Liver (tissue), 9 donors: ENCODE results near the gene SURF2. TPM values are rescaled to one million over a fixed set of nuclear protein-coding genes. Genes with fewer than 3 reads are reported as not detected.

Experiments
- DNase-seq: peaks from one replicate; pipeline ENCODE4 v3.0.0-alpha.2; 2017; ENCODE audit warnings: low spot score
- H3K27ac ChIP-seq, 2 donors: one replicate each; pipeline ENCODE4 v1.7.0; 2013; ENCODE audit warnings: inconsistent platforms in 2 of 2, low read length in 2 of 2, control low read depth in 1 of 2, low read depth in 1 of 2, mild to moderate bottlenecking in 1 of 2
- H3K27me3 ChIP-seq, 4 donors: one replicate each; pipeline versions ENCODE4 v1.6.1 to v1.7.0; 2013; ENCODE audit warnings: low read length in 3 of 4, inconsistent platforms in 1 of 4, mild to moderate bottlenecking in 1 of 4, moderate library complexity in 1 of 4; ENCODE audit not compliant: control insufficient read depth in 4 of 4, insufficient read depth in 4 of 4
- H3K36me3 ChIP-seq, 4 donors: one replicate each; pipeline versions ENCODE4 v1.6.1 to v1.7.0; 2013; ENCODE audit warnings: low read length in 3 of 4, mild to moderate bottlenecking in 3 of 4, low read depth in 1 of 4, moderate library complexity in 1 of 4; ENCODE audit not compliant: control insufficient read depth in 4 of 4, insufficient read depth in 3 of 4
- H3K4me1 ChIP-seq, 4 donors: one replicate each; pipeline versions ENCODE4 v1.6.1 to v1.7.0; 2013; ENCODE audit warnings: low read length in 3 of 4, mild to moderate bottlenecking in 3 of 4, moderate library complexity in 1 of 4; ENCODE audit not compliant: control insufficient read depth in 4 of 4, insufficient read depth in 4 of 4
- H3K4me3 ChIP-seq, 3 donors: one replicate each; pipeline versions ENCODE4 v1.6.1 to v1.7.0; 2013; ENCODE audit warnings: low read length in 3 of 3, control low read depth in 1 of 3, low read depth in 1 of 3, mild to moderate bottlenecking in 1 of 3
- H3K9ac ChIP-seq, 2 donors: one replicate each; pipeline ENCODE4 v1.7.0; 2013; ENCODE audit warnings: low read length in 2 of 2, mild to moderate bottlenecking in 2 of 2, moderate library complexity in 2 of 2, control low read depth in 1 of 2, low read depth in 1 of 2
- H3K9me3 ChIP-seq, 4 donors: one replicate each; pipeline versions ENCODE4 v1.6.1 to v1.7.0; 2013; ENCODE audit warnings: low read length in 3 of 4; ENCODE audit not compliant: control insufficient read depth in 4 of 4
- ATF3 ChIP-seq: IDR thresholded peaks from 2 replicates; pipeline ENCODE4 v1.6.1; 2016; ENCODE audit warnings: antibody characterized with exemption
- CTCF ChIP-seq: fragments of 150-350 bp; IDR thresholded peaks from 2 replicates; pipeline ENCODE4 v1.5.1; 2017; ENCODE audit warnings: improper control_type of control experiment, low read depth, low read length; ENCODE audit not compliant: missing input control
- EGR1 ChIP-seq, 2 donors: IDR thresholded peaks; 2 replicates each; pipeline ENCODE4 v1.6.1; 2016 to 2018; ENCODE audit warnings: antibody characterized with exemption in 2 of 2, low read depth in 2 of 2
- FOXA1 ChIP-seq: IDR thresholded peaks from 2 replicates; pipeline ENCODE4 v1.6.1; 2016; ENCODE audit warnings: antibody characterized with exemption
- FOXA2 ChIP-seq: IDR thresholded peaks from 2 replicates; pipeline ENCODE4 v1.6.1; 2016; ENCODE audit warnings: antibody characterized with exemption
- GABPA ChIP-seq, 2 donors: IDR thresholded peaks in 1 of 2; conservative IDR thresholded peaks in 1 of 2; 2 replicates each; pipeline ENCODE4 v1.6.1; 2016; ENCODE audit warnings: antibody characterized with exemption in 2 of 2, mild to moderate bottlenecking in 1 of 2, moderate library complexity in 1 of 2
- HNF4A ChIP-seq, 2 donors: conservative IDR thresholded peaks; 2 replicates each; pipeline ENCODE4 v1.6.1; 2016; ENCODE audit warnings: antibody characterized with exemption in 2 of 2, mild to moderate bottlenecking in 2 of 2
- HNF4G ChIP-seq: IDR thresholded peaks from 2 replicates; pipeline ENCODE4 v1.6.1; 2016; ENCODE audit warnings: antibody characterized with exemption
- JUND ChIP-seq, 2 donors: IDR thresholded peaks; 2 replicates each; pipeline ENCODE4 v1.6.1; 2016; ENCODE audit warnings: antibody characterized with exemption in 2 of 2
- NR2F2 ChIP-seq: IDR thresholded peaks from 2 replicates; pipeline ENCODE4 v1.6.1; 2016; ENCODE audit warnings: antibody characterized with exemption
- RAD21 ChIP-seq, 2 donors: IDR thresholded peaks; 2 replicates each; pipeline ENCODE4 v1.6.1; 2016; ENCODE audit warnings: antibody characterized with exemption in 2 of 2, mild to moderate bottlenecking in 2 of 2
- RXRA ChIP-seq, 2 donors: IDR thresholded peaks; 2 replicates each; pipeline ENCODE4 v1.6.1; 2017 to 2018; ENCODE audit warnings: antibody characterized with exemption in 2 of 2, mild to moderate bottlenecking in 1 of 2
- SP1 ChIP-seq: IDR thresholded peaks from 2 replicates; pipeline ENCODE4 v1.6.1; 2018; ENCODE audit warnings: antibody characterized with exemption, mild to moderate bottlenecking
- TAF1 ChIP-seq: conservative IDR thresholded peaks from 2 replicates; pipeline ENCODE4 v1.6.1; 2016; ENCODE audit warnings: antibody characterized with exemption, mild to moderate bottlenecking
- YY1 ChIP-seq: IDR thresholded peaks from 2 replicates; pipeline ENCODE4 v1.6.1; 2016; ENCODE audit warnings: antibody characterized with exemption, mild to moderate bottlenecking
- WGBS: extraction: QIAGEN DNeasy Blood & Tissue Kit; methylation state at CpG from one replicate; pipeline ENCODE4 v1.1.7; 2013; 5-methylcytosine and 5-hydroxymethylcytosine counted together
- polyA plus RNA-seq, 2 donors: library from polyadenylated mRNA; stranded (reverse) in 1 of 2; unstranded in 1 of 2; fragments of 200-250 nt in 1 of 2; fragments of >200 nt in 1 of 2; fragmentation: Nextera tagmentation in 1 of 2; extraction: Ambion mirVana in 1 of 2; gene quantifications; one replicate each; pipeline versions ENCODE4 v1.2.1 to v1.2.3, GENCODE V29; 2013 to 2015
- total RNA-seq, 2 donors: library from RNA; depleted of rRNA; stranded (reverse); fragments of >200 nt; gene quantifications; one replicate each; pipeline ENCODE4 v1.2.3, GENCODE V29; 2014
- TF ChIP-seq, protein P1 (sequence below): IDR thresholded peaks from 2 replicates; pipeline ENCODE4 v1.6.1; 2016; ENCODE audit warnings: antibody characterized with exemption
- TF ChIP-seq, protein P2 (sequence below): IDR thresholded peaks from 2 replicates; pipeline ENCODE4 v1.6.1; 2016; ENCODE audit warnings: antibody characterized with exemption, mild to moderate bottlenecking
- TF ChIP-seq, protein P3 (sequence below): IDR thresholded peaks from 2 replicates; pipeline ENCODE4 v1.6.1; 2016; ENCODE audit warnings: antibody characterized with exemption
- donor health status: healthy.
- donor health status: healthy.
- donor health status: healthy.
- donor health status: healthy.
- donor health status: healthy.

SURF2 gene
- total and polyA plus RNA-seq, 4 donors: 6.0 to 15.8 (median 13.7) TPM

- DNase-seq: no peak
- Histone ChIP-seq H3K9ac (no peak overlapping the region), H3K4me3 (no peak overlapping the region), H3K36me3 (peaks cover 5 to 50% (median 20%) of the 10 kb centered on the region in 4 donors), H3K27ac (no peak overlapping the region), H3K9me3 (no peaks in the 10 kb centered on the region), H3K4me1 (peaks cover 4 to 25% (median 13%) of the 10 kb centered on the region in 4 donors), H3K27me3 (no peaks in the 10 kb centered on the region)
- TF ChIP-seq FOXA1 (no peak), YY1 (no peak), NR2F2 (no peak), FOXA2 (no peak), JUND (IDR thresholded peaks at IDR 0.05) (no peak), GABPA (IDR thresholded peaks at IDR 0.05 in 1 of 2, conservative IDR thresholded peaks at IDR 0.05 in 1 of 2) (no peak), CTCF (no peak), SP1 (no peak), ATF3 (no peak), RXRA (IDR thresholded peaks at IDR 0.05) (no peak), TAF1 (no peak), HNF4G (no peak), RAD21 (IDR thresholded peaks at IDR 0.05) (no peak), HNF4A (conservative IDR thresholded peaks at IDR 0.05) (no peak), EGR1 (IDR thresholded peaks at IDR 0.05; ENCODE audit: low read depth in 2 of 2) (no peak)
- TF ChIP-seq, protein P1, sequence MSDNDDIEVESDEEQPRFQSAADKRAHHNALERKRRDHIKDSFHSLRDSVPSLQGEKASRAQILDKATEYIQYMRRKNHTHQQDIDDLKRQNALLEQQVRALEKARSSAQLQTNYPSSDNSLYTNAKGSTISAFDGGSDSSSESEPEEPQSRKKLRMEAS: no peak
- TF ChIP-seq, protein P2, sequence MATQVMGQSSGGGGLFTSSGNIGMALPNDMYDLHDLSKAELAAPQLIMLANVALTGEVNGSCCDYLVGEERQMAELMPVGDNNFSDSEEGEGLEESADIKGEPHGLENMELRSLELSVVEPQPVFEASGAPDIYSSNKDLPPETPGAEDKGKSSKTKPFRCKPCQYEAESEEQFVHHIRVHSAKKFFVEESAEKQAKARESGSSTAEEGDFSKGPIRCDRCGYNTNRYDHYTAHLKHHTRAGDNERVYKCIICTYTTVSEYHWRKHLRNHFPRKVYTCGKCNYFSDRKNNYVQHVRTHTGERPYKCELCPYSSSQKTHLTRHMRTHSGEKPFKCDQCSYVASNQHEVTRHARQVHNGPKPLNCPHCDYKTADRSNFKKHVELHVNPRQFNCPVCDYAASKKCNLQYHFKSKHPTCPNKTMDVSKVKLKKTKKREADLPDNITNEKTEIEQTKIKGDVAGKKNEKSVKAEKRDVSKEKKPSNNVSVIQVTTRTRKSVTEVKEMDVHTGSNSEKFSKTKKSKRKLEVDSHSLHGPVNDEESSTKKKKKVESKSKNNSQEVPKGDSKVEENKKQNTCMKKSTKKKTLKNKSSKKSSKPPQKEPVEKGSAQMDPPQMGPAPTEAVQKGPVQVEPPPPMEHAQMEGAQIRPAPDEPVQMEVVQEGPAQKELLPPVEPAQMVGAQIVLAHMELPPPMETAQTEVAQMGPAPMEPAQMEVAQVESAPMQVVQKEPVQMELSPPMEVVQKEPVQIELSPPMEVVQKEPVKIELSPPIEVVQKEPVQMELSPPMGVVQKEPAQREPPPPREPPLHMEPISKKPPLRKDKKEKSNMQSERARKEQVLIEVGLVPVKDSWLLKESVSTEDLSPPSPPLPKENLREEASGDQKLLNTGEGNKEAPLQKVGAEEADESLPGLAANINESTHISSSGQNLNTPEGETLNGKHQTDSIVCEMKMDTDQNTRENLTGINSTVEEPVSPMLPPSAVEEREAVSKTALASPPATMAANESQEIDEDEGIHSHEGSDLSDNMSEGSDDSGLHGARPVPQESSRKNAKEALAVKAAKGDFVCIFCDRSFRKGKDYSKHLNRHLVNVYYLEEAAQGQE: no peak
- TF ChIP-seq, protein P3, sequence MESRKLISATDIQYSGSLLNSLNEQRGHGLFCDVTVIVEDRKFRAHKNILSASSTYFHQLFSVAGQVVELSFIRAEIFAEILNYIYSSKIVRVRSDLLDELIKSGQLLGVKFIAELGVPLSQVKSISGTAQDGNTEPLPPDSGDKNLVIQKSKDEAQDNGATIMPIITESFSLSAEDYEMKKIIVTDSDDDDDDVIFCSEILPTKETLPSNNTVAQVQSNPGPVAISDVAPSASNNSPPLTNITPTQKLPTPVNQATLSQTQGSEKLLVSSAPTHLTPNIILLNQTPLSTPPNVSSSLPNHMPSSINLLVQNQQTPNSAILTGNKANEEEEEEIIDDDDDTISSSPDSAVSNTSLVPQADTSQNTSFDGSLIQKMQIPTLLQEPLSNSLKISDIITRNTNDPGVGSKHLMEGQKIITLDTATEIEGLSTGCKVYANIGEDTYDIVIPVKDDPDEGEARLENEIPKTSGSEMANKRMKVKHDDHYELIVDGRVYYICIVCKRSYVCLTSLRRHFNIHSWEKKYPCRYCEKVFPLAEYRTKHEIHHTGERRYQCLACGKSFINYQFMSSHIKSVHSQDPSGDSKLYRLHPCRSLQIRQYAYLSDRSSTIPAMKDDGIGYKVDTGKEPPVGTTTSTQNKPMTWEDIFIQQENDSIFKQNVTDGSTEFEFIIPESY: no peak
- WGBS: 79% methylated on average over 15 of the region's 15 CpGs
Observed at GRCh38 chr9:133346021-133346785, 10.1 kb upstream of the SURF2 start.
